Stimulated activated CD4-positive, alpha-beta T cell treated with anti-CD3 and anti-CD28 coated beads, TNF-alpha, amount 100 ng/mL, for 1 hour (primary cell): Measurements from ENCODE around the gene ZFPM1.

Experiments used
- DNase-seq, 3 donors: peaks; one replicate each; pipeline ENCODE4 v3.0.0-alpha.2; 2020; ENCODE audit warnings: low read depth in 3 of 3, low spot score in 1 of 3

The ZFPM1 gene

GRCh38 chr16:88448461-88449266 is 4.4 kb upstream of the ZFPM1 start:
- no peak for DNase-seq

GRCh38 chr16:88449267-88449561 is 3.9 kb upstream of the ZFPM1 start:
- no peak for DNase-seq

- DNase-seq = peak in 1 of 3 donors; percentile 13
Observed at GRCh38 chr16:88451586-88452481, 1.2 kb upstream of the ZFPM1 start.

- DNase-seq = peak; percentile 98 to 100 (median 99)
Observed at GRCh38 chr16:88452482-88453216, 431 bp upstream of the ZFPM1 start.

GRCh38 chr16:88453611-88454522 is 787 bp downstream of the ZFPM1 start:
- peak in 1 of 3 donors; percentile 32 for DNase-seq

GRCh38 chr16:88454523-88454947 is 1.5 kb downstream of the ZFPM1 start:
- DNase-seq = no peak

GRCh38 chr16:88455610-88456355 is 2.7 kb downstream of the ZFPM1 start:
- DNase-seq = peak in 2 of 3 donors; percentile 56 to 60

- DNase-seq = peak in 2 of 3 donors; percentile 41 to 64
Observed at GRCh38 chr16:88456356-88457292, 3.5 kb downstream of the ZFPM1 start.

GRCh38 chr16:88458039-88458772 is 5.1 kb downstream of the ZFPM1 start:
- DNase-seq = no peak

GRCh38 chr16:88458773-88459235 is 5.7 kb downstream of the ZFPM1 start:
- DNase-seq = no peak

- no peak for DNase-seq
Observed at GRCh38 chr16:88459366-88460073, 6.4 kb downstream of the ZFPM1 start.

- DNase-seq = no peak
Observed at GRCh38 chr16:88460496-88461330, 7.6 kb downstream of the ZFPM1 start.

- no peak for DNase-seq
Observed at GRCh38 chr16:88461331-88462269, 8.5 kb downstream of the ZFPM1 start.

- no peak for DNase-seq
Observed at GRCh38 chr16:88462396-88462795, 9.3 kb downstream of the ZFPM1 start.

- no peak for DNase-seq
Observed at GRCh38 chr16:88463411-88463810, 10.3 kb downstream of the ZFPM1 start.
